HG02852 (cell line): ENCODE measurements around the gene CXCL12.

Source experiments
- ATAC-seq: cut with Tn5 transposase; IDR thresholded peaks from one replicate; pipeline ENCODE4 v1.9.1; 2021; ENCODE audit warnings: mild to moderate bottlenecking, moderate library complexity; ENCODE audit not compliant: unreplicated experiment

Gene CXCL12

GRCh38 chr10:44400541-44400940 lies 15.6 kb upstream of the CXCL12 start:
- no peak for ATAC-seq

GRCh38 chr10:44399659-44400451 lies 15.0 kb upstream of the CXCL12 start:
- ATAC-seq = no peak

DNA sequence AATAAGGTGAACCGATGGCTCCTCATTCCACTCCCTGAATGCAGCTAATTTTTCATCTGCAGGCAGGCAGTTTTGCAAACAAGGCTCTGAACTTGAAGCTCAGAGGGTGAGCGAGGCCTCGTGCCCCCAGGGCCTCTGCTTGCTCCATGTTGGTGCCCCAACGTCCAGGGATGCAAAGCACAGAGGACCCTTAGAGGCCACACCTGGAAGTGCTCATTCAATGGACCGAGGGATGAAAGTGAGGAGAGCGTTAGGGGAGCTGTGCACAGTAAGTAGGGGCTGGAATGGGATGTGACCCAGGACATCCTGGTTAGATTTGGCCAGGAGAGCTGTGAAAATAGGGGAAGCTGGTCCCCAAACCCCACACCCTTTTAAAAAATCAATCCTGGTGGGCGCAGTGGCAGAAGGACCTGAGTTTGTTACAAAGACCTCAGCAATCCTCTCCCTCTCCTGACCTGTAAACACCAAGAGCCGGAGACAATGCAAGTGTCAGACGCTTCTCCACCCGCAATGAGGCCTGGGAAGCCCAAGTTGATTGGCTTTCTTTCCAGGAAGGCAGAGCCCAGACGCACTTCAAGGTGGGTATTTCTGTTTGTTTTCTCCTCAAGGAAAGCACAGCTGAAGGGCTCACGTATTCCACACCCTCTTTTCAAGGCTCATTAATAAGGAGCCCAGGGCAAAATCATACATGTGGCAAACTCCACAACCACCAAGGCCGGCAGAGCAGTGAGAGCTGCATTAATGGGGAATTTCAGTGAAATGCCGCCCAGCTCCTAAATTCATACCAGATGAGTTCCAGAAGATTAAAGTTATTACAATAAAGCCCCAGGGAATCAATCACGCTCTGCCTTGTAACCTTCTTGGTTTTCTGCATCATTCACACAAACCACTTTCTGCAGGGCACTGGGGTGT lies 14.1 kb upstream of the CXCL12 start:
- no peak for ATAC-seq

DNA sequence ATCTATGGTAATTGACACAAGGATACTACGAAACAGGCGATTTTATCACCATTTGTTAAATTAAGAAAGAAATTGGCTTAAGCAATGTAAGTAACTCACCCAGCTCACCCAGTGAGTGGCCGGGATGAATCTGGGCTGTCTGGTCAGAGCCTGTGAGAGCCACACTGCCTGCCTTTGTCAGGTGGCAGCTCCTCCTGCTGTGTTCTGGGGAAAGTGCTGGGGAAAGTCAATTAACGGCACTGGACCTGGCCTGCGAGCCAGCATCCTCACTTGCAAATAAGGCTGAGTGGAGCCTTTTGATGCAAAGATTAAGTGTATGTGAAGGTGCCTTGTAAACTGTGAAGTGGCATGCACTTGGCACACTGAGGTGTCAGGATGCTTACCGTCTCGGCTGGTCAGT lies 13.4 kb upstream of the CXCL12 start:
- no peak for ATAC-seq

DNA sequence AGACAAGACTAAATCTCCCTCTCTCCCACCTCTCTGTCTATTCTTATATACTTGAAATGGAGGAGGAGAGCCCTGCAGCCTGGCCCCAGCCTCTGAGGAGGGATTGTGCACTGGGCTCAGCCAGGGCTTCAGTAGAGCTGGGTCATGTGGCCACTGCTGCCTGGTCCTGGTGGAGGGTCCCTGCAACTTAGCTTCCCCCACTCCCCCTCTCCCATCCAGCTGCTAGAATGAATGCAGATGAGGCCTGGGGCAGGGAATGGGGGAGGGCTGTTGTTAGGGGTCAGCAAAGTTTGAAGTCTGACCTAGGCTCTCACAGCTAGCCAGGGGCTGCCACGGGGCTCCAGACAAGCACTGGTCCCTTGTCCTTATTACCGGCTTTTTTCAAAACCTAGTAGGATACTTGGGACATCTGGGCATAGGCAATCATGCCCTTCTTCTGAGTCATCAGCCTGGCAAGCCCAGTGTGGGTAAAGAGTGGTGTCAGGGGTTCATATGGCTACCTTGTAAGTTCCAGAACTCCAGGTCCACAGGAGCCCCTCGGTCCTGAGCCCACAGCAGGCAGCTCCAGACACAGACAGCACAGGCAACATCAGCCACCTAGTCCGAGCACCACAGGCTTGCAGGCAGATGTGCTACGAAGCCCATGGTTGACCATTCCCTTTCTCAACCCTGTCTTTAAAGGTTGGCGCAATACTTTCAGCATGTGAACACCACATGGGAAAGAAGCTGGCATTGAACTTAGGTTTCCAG lies 12.8 kb upstream of the CXCL12 start:
- no peak for ATAC-seq

DNA sequence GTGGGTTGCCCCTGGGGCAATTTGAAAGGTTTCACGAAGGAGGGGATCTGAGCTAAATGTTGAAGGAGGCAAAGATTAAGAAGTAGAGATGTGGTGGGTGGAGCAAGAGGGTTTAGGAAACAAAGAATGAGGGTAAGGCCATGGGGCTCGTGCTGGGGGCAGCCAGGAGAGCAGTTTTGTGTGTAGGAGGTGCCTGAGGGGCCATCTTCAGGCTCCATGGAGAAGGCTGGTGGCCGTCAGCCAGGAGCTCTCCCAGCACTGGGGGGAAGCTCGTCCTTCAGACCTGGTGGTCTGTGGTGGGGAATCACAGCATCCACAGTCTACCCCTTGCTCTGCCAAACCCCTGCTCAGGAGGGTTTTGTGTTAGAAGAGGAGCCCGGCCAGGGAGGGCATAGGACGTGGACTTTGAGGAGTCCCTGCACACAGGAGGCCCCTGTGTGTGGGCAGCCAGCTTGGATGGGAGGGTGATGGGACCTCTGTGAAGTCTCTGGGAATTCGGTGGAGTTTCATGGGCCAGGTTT lies 11.8 kb upstream of the CXCL12 start:
- no peak for ATAC-seq

GRCh38 chr10:44395902-44396670 lies 11.2 kb upstream of the CXCL12 start:
- ATAC-seq = no peak

GRCh38 chr10:44395396-44395795 lies 10.5 kb upstream of the CXCL12 start:
- ATAC-seq = no peak

DNA sequence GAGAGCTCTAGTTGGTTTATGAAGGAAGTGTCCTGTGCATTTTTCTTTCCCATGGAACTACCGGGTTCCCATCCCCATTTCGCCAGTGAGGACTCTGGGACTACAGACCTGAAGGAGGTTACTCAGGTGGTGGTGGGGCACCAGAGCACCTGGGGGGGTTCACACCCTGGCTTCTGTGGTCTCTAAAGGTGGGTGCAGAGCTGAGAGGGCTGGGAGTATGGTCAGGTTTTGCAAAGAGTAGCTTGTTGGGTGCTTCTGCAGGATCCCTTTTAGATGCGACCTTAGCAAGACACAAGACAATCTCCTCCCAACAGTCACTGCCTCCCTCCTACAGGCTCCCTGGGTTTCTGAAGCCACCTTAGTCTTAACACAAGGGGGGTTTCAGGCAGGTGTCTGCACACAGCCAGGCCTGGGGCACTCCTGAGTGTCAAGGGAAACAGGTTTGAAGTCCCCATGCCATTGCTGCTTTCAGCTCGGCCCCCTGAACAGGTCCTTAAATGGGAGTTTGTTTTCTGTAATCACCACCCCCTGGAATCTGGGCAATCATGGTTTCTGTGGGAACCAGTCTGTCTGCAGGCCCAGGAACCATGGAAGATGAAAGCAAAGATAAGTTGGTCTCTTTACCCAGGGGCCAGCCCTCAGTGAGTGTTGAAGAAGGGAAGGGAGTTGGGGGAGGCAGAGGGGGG lies 9.9 kb upstream of the CXCL12 start:
- ATAC-seq = no peak

DNA sequence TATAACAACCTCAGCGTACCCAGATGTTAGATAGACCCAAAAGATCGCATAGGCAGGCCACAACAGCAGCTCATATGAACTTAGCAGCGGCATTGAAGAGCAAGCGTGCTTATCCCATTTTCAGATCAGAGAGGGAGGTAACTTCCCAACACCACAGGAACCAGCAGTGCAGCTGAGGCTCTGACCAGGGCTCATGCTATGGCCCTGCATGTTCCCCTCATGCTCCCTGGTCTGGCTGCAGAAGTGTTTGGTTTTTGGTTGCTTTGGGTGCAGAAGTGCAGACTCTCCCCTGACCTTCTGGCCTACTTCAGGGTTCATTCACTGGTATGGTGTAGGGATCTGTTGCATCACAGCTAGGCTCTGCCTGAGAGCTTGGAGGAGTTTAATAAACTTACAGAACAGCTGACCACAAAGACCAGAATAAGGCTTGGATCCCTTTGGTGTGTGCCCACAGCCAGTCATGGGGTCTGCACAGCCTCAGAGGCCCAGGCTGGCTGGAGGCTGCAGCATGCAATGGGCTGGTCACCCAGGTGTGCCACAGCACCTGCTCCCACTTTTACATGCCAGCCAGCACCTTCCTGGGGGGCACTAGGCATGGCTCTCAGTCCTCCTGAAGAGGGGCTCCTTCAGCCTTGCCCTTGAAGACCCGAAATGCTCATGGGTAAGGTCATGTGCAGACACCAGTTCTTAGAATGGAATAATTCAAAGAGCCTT lies 9.1 kb upstream of the CXCL12 start:
- no peak for ATAC-seq

- ATAC-seq = no peak
Measured at GRCh38 chr10:44393051-44393630, 8.2 kb upstream of the CXCL12 start.

- no peak for ATAC-seq
Measured at GRCh38 chr10:44392420-44392819, 7.5 kb upstream of the CXCL12 start.

GRCh38 chr10:44391981-44392380 lies 7.1 kb upstream of the CXCL12 start:
- ATAC-seq = no peak

DNA sequence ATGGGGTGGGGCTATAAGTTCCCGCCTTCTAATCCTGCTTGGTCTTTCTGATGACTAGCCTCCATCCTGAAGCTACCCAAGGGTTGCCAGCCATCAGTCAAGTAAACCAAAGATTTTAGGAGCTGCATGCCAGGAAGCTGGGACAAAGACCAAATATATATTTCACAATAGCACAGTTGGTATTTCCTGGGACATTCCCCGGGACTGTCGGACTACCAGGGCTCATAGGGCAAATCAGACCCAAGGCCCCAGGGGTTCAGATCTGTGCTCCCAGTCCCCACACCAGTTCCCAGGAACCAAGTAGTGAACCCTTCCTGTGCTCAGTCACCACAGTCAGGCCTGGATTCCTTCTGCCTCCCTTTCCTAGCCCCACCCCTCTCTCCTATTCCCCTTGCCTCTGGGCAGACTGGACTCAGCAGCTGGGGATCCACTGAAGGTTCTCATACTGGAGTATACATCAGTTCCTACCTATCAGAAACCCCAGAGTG lies 5.7 kb upstream of the CXCL12 start:
- no peak for ATAC-seq

- no peak for ATAC-seq
Measured at GRCh38 chr10:44389556-44389955, 4.7 kb upstream of the CXCL12 start.

GRCh38 chr10:44389150-44389549 lies 4.3 kb upstream of the CXCL12 start:
- no peak for ATAC-seq

- no peak for ATAC-seq
Measured at GRCh38 chr10:44388641-44389040, 3.7 kb upstream of the CXCL12 start.

DNA sequence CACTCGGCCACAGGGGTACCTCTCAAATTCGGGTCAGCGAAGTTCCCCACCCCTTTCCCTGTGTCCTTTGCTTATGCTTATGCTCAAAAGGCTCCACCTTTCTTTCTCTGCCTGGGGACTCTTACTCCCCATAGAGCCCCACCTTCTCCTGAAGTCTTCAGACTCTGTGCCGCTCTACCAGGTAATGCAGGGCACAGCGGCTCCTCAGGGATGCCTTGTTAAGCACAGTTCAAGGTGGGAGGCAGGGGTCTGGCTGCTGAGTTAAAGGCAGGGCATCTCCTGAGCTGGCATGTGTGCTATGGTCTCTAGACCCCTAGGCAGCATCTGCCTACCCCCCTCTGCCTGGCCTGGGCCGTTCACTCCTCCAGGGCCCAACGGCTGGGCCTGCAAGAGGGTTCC lies 3.0 kb upstream of the CXCL12 start:
- no peak for ATAC-seq
